GM19463 (cell line): ENCODE measurements around the gene BACE2.
"Not testable (repeated sequence)": the region's sequence is repeated elsewhere in the genome, so short reads cannot be mapped to it uniquely, and the experiment has no call there.

ENCODE experiments used
- ATAC-seq: cut with Tn5 transposase; IDR thresholded peaks from one replicate; pipeline ENCODE4 v1.9.1; 2021; ENCODE audit warnings: mild to moderate bottlenecking, moderate library complexity; ENCODE audit not compliant: unreplicated experiment

The BACE2 gene

GRCh38 chr21:41182547-41182946 lies 14.6 kb downstream of the BACE2 start:
- ATAC-seq: no peak

- no peak for ATAC-seq
These were observed 15.6 kb downstream of the BACE2 start for GRCh38 chr21:41183575-41183974.

- ATAC-seq: no peak
These were observed 17.8 kb downstream of the BACE2 start for GRCh38 chr21:41185802-41186201.

GRCh38 chr21:41186755-41187536 lies 19.0 kb downstream of the BACE2 start:
- ATAC-seq: no peak

GRCh38 chr21:41187537-41188025 lies 19.6 kb downstream of the BACE2 start:
- no peak for ATAC-seq

GRCh38 chr21:41188486-41189149 lies 20.7 kb downstream of the BACE2 start:
- ATAC-seq: no peak

- no peak for ATAC-seq
These were observed 21.3 kb downstream of the BACE2 start for GRCh38 chr21:41189150-41189745.

- ATAC-seq: not testable (repeated sequence)
These were observed 24.6 kb downstream of the BACE2 start for GRCh38 chr21:41192552-41192951.

GRCh38 chr21:41195311-41195710 lies 27.4 kb downstream of the BACE2 start:
- ATAC-seq: no peak

GRCh38 chr21:41196993-41197392 lies 29.0 kb downstream of the BACE2 start:
- no peak for ATAC-seq

GRCh38 chr21:41197582-41197981 lies 29.6 kb downstream of the BACE2 start:
- ATAC-seq: no peak

GRCh38 chr21:41198647-41199046 lies 30.7 kb downstream of the BACE2 start:
- ATAC-seq: not testable (repeated sequence)

- ATAC-seq: no peak
These were observed 31.2 kb downstream of the BACE2 start for GRCh38 chr21:41199123-41199522.

- ATAC-seq: no peak
These were observed 31.6 kb downstream of the BACE2 start for GRCh38 chr21:41199588-41199987.

- ATAC-seq: no peak
These were observed 33.4 kb downstream of the BACE2 start for GRCh38 chr21:41201385-41201784.

GRCh38 chr21:41204736-41205135 lies 36.8 kb downstream of the BACE2 start:
- ATAC-seq: no peak

GRCh38 chr21:41207401-41208375 lies 39.7 kb downstream of the BACE2 start:
- ATAC-seq: no peak

GRCh38 chr21:41208376-41208763 lies 40.4 kb downstream of the BACE2 start:
- no peak for ATAC-seq

- no peak for ATAC-seq
These were observed 41.2 kb downstream of the BACE2 start for GRCh38 chr21:41209016-41209619.

- no peak for ATAC-seq
These were observed 42.6 kb downstream of the BACE2 start for GRCh38 chr21:41210426-41211059.
